Superior temporal gyrus (tissue), 1 donor: Measurements from ENCODE around the gene ZBTB26.
"Not testable (repeated sequence)": the region's sequence is repeated elsewhere in the genome, so short reads cannot be mapped to it uniquely, and the experiment has no call there.

Experiments used
- DNase-seq: peaks from one replicate; pipeline ENCODE4 v3.0.0-alpha.2; 2016; ENCODE audit errors: extremely low spot score

ZBTB26 gene

DNA sequence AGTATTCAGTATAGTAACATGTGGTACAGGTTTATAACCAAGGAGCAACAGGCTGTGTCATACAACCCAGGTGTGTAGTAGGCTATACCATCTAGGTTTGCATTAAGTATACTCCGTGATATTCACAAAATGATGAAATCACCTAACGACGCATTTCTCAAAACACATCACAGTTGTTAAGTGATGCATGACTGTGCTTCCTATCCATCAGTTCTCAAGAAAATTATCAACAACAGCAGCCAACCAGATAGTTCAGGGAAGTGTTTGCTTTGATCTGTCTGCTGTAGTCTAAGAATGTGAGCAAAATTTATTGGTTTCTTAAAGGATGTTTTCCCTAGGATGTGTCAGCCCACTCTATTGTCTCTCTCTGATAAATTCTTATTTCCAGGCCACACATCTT lies 7.4 kb downstream of the ZBTB26 start:
- no peak for DNase-seq

- DNase-seq = no peak
Observed at GRCh38 chr9:122922713-122923112, 8.6 kb downstream of the ZBTB26 start.

- no peak for DNase-seq
Observed at GRCh38 chr9:122918310-122918709, 13.0 kb downstream of the ZBTB26 start.

DNA sequence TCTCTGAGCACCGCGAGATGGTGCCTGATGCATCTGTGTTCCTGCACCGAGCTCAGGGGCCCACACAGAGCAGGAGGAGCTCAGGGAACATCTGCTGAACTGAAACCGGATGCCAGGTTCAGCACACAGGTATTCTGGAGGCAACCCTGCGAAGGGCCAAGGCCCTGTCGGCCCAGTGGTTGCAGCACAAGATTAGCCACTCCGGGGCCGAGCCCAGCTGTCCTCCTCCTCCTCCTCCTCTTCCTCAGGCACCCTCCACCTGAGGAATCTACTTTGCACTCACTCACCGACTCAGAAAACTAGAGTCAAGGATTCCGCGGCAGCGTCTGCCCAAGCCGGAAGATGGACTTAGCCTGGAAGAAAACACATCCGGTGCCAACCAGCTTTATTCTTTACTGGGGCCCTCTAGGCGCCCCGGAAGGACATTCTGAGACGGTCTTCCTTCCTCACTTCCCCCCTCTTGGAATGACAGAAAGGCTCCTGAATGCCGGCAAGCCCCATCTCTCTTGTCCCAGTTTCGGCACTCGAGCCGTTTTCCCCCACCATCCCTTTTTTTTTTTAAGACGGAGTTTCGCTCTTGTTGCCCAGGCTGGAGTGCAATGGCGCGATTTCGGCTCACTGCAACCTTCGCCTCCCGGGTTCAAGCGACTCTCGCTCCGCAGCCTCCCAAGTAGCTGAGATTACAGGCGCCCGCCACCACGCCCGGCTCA lies 18.2 kb downstream of the ZBTB26 start, which contains the start of gene ZBTB6:
Gene ZBTB6 (minus strand): TSS at position 360 of the 710 bp plus-strand sequence. CDS start 1,251 bp downstream, outside the sequence.
- DNase-seq = peak; percentile 97

- no peak for DNase-seq
Observed at GRCh38 chr9:122912671-122912963, 18.7 kb downstream of the ZBTB26 start.

GRCh38 chr9:122906122-122906521 lies 25.2 kb downstream of the ZBTB26 start:
- not testable (repeated sequence) for DNase-seq

- peak; percentile 100 for DNase-seq
Observed at GRCh38 chr9:122904823-122905710, 26.2 kb downstream of the ZBTB26 start, which contains the start of gene RC3H2. RC3H2 (minus strand) TSS chr9:122905359; CDS start chr9:122897509, 7,850 bp downstream.

- peak; percentile 42 for DNase-seq
Observed at GRCh38 chr9:122904466-122904822, 26.9 kb downstream of the ZBTB26 start.

DNA sequence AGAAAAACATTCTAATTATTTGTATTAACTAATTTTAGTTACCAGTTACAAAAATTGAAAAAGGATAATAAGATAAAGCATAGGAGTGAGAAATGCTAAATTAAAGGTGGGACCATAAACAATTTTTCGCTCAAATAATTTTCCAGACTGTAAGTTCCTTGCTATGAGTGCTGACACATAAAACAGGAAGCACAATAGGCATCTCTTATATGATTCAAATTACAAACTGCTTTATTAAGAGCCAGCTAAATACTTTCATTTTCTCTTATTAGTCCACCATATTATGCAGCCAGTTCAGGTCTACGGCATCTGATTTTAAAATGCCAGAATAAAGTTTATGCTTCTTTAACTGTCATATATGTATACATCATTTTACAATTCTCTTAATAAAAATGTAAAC lies 30.5 kb downstream of the ZBTB26 start:
- no peak for DNase-seq

- no peak for DNase-seq
Observed at GRCh38 chr9:122897969-122898368, 33.3 kb downstream of the ZBTB26 start.

DNA sequence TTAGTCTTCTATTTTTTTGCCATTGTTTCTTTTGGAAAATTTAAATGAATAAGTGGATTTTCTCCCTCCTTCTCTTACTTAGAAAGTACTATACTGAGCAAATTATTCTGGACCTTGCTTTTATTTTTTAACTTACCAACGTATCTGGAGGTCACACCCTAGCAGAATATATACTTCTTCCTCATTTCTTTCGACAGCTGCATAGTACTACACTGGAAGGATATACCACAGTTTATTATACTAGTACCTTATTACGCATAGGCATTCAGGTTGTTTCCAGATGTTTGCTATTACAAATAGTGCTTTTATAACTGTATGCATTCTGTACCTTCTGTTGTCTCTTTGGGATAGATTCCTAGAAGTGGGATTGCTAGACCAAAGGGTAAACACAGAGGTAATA lies 42.8 kb downstream of the ZBTB26 start:
- DNase-seq = no peak

DNA sequence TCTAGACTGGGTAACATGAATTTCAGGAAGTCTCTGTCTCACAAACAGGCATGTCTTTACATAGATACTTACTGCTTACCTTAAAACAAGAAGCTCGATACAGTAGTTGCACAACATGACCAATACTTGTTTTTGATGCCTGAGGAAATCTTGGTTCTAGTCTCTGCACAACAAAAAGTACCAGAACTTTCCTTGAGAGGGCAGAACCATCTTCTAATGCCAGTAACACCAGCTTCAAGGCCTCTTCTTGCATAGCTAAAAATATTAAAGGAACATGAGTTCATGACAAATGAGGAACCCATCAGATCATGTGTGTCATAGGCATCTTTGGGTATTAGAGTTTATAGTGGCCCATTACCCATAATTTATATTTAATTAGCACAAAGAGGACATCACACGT lies 48.2 kb downstream of the ZBTB26 start:
- DNase-seq = no peak

GRCh38 chr9:122879443-122879842 lies 51.9 kb downstream of the ZBTB26 start:
- DNase-seq = no peak

GRCh38 chr9:122875523-122875922 lies 55.8 kb downstream of the ZBTB26 start:
- no peak for DNase-seq

DNA sequence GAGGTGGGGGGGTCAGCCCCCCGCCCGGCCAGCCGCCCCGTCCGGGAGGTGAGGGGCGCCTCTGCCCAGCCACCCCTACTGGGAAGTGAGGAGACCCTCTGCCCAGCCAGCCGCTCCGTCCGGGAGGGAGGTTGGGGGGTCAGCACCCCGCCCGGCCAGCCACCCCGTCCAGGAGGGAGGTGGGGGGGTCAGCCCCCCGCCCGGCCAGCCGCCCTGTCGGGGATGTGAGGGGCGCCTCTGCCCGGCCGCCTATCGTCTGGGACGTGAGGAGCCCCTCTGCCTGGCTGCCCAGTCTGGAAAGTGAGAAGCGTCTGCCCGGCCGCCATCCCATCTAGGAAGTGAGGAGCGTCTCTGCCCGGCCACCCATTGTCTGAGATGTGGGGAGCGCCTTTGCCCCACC lies 64.0 kb downstream of the ZBTB26 start:
- not testable (repeated sequence) for DNase-seq

DNA sequence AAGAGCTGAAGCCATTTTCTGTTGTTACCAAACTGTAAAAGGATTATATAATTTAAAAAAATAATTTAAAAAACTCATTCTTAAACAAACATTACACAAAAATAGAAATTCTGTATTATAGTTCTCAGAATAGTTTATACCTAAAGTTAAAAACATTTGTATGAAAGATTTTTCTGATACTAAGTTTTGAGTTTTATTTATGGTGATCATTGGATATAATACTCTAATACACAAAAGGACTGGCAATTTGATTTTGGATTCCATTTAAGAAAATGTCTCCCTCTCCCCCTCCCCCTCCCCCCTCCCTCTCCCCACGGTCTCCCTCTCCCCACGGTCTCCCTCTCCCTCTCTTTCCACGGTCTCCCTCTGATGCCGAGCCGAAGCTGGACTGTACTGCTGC lies 65.2 kb downstream of the ZBTB26 start:
- DNase-seq = no peak
